ENCODE measurements around the gene GRIK4.

DNA sequence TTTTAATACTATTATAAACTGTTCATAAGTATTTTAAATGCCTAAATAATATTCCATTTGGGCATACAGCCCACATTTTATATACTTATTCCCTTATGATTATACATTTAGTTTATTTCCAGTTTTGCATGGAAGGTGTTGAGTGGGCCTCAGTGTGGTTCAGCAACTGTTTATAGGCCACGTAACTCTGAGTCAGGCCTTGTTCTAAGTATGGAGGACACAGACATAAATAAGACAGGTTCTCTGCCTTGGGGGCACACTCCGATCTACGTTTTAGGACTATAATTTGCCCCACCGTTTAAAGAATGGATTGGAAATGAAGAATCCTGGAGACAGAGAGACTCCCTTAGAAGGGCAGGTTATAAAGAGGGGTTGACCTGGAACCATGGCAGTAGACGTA lies 300.2 kb downstream of the GRIK4 start:
- TF ChIP-seq, protein P1, sequence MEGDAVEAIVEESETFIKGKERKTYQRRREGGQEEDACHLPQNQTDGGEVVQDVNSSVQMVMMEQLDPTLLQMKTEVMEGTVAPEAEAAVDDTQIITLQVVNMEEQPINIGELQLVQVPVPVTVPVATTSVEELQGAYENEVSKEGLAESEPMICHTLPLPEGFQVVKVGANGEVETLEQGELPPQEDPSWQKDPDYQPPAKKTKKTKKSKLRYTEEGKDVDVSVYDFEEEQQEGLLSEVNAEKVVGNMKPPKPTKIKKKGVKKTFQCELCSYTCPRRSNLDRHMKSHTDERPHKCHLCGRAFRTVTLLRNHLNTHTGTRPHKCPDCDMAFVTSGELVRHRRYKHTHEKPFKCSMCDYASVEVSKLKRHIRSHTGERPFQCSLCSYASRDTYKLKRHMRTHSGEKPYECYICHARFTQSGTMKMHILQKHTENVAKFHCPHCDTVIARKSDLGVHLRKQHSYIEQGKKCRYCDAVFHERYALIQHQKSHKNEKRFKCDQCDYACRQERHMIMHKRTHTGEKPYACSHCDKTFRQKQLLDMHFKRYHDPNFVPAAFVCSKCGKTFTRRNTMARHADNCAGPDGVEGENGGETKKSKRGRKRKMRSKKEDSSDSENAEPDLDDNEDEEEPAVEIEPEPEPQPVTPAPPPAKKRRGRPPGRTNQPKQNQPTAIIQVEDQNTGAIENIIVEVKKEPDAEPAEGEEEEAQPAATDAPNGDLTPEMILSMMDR (conservative IDR thresholded peaks at IDR 0.05 in 1 of 2, IDR thresholded peaks at IDR 0.05 in 1 of 2; ENCODE audit: extremely low read depth in 1 of 2, insufficient read depth in 1 of 2, low read depth in 1 of 2, low read length in 2 of 2), result no peak
- no peak for TF ChIP-seq EZH2 (IDR thresholded peaks at IDR 0.05; ENCODE audit: borderline replicate concordance, low read length)

All from mammary epithelial cell (primary cell).